ENCODE measurements around the gene TPH1.

TPH1 gene

GRCh38 chr11:18046116-18046777, at the start of gene TPH1:
Gene TPH1, minus strand, starts transcription at chr11:18046269. Its CDS starts 5,507 bp downstream, at chr11:18040762.
- no peak for DNase-seq (ENCODE audit: extremely low read depth in 1 of 2, low read depth in 1 of 2)

DNA sequence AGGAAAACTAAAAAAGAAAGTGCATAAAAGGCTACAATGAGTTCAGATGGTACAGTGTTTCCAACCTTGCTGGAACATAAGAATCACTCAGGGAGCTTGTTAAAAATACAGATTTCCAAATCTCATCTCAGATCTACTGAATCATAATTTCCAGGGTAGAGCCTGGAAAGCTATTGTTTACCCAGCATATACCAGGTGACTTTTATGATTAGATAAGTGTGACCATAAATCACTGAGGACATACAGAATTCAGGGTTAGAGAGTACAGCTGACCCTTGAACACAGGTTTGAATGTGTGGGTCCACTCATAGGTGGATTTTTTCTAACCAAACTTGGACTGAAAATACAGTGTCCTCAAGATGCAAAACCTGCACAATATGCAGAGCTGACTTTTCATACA, 47.9 kb upstream of the TPH1 start:
- no peak for DNase-seq (ENCODE audit: extremely low read depth in 1 of 2, low read depth in 1 of 2)

- no peak for DNase-seq (ENCODE audit: extremely low read depth in 1 of 2, low read depth in 1 of 2)
These were observed 45.7 kb upstream of the TPH1 start for GRCh38 chr11:18091731-18092130.

- DNase-seq (ENCODE audit: extremely low read depth in 1 of 2, low read depth in 1 of 2) = no peak
These were observed 42.9 kb upstream of the TPH1 start for GRCh38 chr11:18088966-18089365.

DNA sequence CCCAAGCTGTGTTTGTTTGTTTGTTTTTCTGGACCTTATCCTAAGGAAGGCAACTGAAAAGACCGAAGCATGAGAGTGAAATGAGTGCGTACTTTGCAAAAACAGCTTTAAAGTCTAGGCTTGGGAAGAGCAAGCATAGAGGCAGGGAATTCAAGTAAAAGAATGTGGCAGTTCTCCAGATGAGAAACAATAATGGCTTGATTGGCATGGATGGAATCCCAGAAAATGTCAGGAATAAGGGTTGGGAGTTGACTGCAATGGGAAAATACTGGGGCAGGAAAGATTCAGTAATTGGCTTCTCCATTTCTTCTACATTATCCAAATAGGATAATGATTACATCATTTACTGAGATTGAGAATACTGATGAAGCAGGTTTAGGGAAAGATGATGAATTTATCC, 42.3 kb upstream of the TPH1 start:
- DNase-seq (ENCODE audit: extremely low read depth in 1 of 2, low read depth in 1 of 2) = no peak

- DNase-seq (ENCODE audit: extremely low read depth in 1 of 2, low read depth in 1 of 2) = no peak
These were observed 35.5 kb upstream of the TPH1 start for GRCh38 chr11:18081551-18081950.

- DNase-seq (ENCODE audit: extremely low read depth in 1 of 2, low read depth in 1 of 2) = no peak
These were observed 34.4 kb upstream of the TPH1 start for GRCh38 chr11:18080451-18080850.

DNA sequence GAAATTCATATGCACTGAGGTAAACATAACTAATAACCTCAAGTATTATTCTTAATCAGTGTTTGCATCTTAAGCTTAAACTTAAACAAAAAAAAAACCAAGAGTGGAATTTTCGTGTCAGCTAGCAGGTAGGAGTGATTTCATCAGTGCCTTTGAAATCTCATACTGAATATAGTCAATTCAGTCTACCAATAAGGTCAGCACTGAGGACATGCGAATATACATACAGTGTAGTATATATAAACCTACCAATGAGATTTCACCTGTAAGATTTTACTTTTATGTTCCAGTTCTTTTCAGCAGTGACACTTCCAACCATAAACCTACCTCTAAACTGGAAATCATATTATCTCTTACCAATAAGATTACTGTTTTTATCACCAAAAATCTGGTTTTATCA, 32.8 kb upstream of the TPH1 start:
- no peak for DNase-seq (ENCODE audit: extremely low read depth in 1 of 2, low read depth in 1 of 2)

DNA sequence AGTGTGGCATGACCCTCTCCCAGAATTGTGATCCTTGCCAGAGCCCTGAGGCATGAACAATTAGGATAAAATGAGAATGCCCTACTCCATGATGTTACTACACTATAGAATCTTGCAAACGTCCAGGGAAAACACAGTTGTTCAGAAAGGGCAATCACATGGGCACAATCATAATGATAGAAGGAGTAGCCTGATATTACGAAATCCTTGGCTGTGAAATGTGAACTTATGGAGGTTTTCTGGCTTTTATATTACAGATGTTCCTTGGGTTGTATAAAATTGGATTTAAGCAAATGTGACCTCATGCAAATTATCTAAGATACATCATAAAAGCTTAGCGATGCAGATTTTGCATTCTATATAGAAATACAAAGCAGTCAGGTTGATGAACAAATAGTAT, 29.4 kb upstream of the TPH1 start:
- no peak for DNase-seq (ENCODE audit: extremely low read depth in 1 of 2, low read depth in 1 of 2)

- no peak for DNase-seq (ENCODE audit: extremely low read depth in 1 of 2, low read depth in 1 of 2)
These were observed 25.1 kb upstream of the TPH1 start for GRCh38 chr11:18071098-18071705.

GRCh38 chr11:18067372-18067771, 21.3 kb upstream of the TPH1 start:
- no peak for DNase-seq (ENCODE audit: extremely low read depth in 1 of 2, low read depth in 1 of 2)

GRCh38 chr11:18066626-18067025, 20.6 kb upstream of the TPH1 start:
- no peak for DNase-seq (ENCODE audit: extremely low read depth in 1 of 2, low read depth in 1 of 2)

GRCh38 chr11:18065572-18065971, 19.5 kb upstream of the TPH1 start:
- no peak for DNase-seq (ENCODE audit: extremely low read depth in 1 of 2, low read depth in 1 of 2)

DNA sequence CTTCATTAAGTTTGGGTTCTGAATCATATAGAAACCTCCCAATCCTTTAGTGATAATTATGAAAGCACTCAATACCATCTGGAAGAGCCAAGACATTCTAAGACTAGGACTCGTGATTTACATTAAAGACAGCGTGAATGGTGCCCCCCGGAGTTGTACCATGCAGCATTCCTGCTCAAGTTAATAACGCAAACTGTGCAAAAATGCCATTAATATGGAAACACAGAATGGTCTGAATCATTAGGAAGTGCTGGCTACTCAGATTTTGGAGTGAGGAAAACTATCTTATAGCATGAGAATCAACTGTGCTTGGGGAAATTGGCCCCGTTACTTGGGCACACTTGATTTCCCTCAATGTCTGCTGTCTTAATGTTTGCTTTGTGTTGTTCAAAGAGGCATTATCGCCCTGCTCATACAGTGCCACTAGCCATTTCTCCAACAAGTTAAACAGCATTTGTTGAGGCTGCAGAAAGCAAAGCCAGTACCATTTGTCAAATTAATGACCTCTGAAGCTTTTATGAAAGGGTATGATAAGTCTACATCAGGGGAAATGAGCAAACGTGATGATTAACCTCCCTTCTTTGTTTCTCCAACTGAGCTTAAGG, 18.5 kb upstream of the TPH1 start:
- DNase-seq (ENCODE audit: extremely low read depth in 1 of 2, low read depth in 1 of 2) = no peak

DNA sequence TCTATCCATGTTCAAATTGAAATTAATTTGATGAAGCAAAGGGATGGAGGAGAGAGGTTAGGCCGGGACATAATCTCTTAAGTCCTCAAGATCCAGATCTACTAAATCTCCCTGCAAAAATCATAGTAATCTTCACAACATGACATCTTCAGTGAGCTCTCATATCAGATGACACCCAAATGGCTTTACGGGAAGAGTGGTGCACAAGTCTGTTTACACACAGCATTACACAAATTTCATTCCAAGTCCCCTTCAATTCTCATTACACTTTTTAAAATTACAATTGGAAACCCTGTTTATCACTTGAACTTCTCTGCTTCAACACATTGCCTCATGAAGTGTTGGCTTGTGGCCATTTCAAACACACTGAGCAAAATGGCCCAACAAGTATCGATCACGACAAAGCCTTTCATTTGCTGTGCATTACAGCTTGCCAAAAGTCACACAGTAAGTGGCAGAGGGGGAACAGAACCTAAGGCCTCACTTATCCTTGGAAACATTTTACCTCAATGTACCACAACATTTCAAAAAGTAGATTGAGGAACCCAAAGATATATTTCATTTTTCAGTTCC, 17.9 kb upstream of the TPH1 start:
- DNase-seq (ENCODE audit: extremely low read depth in 1 of 2, low read depth in 1 of 2) = no peak

- DNase-seq (ENCODE audit: extremely low read depth in 1 of 2, low read depth in 1 of 2) = no peak
These were observed 17.1 kb upstream of the TPH1 start for GRCh38 chr11:18063125-18063524.

DNA sequence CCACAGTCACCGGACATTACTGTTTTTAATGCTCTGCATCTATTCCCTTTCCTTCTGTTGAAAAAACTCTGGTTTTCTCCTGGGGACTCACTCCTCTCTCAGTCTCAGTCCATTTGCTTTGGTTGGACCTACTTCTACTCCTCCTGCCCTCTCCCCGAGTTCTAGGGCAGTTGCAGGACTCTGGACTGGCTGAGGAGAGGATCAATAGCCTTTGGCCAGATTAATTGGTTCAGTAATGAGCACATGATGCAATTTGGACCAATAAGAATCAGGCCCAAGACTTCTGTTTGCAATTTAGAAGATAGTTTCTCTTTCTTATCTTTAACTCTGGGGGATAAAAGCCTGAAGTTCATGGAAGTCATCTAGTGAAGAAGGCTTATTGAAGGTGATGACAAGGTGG, 15.3 kb upstream of the TPH1 start:
- DNase-seq (ENCODE audit: extremely low read depth in 1 of 2, low read depth in 1 of 2) = no peak

- DNase-seq (ENCODE audit: extremely low read depth in 1 of 2, low read depth in 1 of 2) = no peak
These were observed 10.6 kb upstream of the TPH1 start for GRCh38 chr11:18056561-18057181.

GRCh38 chr11:18054511-18055103, 8.5 kb upstream of the TPH1 start:
- no peak for DNase-seq (ENCODE audit: extremely low read depth in 1 of 2, low read depth in 1 of 2)

DNA sequence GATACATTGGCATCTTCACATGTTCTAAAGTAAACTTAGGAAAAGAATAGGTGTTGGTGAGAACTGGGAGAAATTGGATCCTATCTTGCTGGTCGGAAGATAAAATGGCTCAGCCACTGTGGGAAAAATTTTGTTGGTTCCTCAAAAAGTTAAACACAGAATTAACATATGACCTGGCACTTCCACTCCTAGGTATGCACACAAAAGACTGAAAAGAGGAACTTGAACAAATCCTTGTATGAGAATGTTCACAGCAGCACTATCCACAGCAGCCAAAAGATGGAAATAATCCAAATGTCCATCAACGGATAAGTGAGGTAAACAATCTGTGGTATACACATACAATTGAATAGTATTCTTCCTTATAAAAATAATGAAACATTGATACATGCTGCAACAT, 4.8 kb upstream of the TPH1 start:
- DNase-seq (ENCODE audit: extremely low read depth in 1 of 2, low read depth in 1 of 2) = no peak

DNA sequence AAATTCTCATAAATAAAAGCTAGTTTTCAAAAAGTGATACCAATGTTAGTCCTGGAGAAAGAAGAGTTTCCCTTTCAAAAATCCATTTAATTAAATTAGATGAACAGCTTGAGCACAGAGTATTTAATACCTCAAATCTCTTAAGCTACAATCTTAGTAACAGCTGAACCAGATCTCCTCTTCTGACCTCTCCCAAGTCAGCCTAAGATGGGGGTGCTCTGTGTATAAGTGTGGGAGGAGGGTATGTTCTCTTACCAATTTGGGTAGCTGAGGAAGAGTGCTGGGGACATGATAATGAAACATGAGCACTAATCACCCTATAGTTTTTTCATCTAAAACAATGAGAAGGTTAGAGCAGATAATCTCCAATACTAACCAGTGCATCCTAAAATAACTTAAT, 9.6 kb downstream of the TPH1 start:
- DNase-seq (ENCODE audit: extremely low read depth in 1 of 2, low read depth in 1 of 2) = no peak
